ENCODE data around the gene CUEDC2.

DNA sequence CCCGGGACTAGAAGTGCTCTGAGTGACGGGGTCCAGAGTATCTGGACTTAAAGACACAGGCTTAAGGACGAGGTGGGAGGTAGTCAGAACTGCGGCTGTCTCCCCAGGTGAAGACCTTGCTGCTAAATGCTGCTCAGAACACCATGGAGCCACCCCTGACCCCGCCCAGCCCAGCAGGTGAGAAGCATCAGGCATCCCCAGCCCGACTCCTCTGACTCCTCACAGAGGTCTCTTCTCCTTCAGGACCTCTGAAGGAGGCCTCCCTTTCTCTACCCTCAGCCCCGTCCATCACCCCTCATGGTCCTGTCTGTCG is 31.1 kb downstream of the CUEDC2 start:
- TF ChIP-seq, protein P1, sequence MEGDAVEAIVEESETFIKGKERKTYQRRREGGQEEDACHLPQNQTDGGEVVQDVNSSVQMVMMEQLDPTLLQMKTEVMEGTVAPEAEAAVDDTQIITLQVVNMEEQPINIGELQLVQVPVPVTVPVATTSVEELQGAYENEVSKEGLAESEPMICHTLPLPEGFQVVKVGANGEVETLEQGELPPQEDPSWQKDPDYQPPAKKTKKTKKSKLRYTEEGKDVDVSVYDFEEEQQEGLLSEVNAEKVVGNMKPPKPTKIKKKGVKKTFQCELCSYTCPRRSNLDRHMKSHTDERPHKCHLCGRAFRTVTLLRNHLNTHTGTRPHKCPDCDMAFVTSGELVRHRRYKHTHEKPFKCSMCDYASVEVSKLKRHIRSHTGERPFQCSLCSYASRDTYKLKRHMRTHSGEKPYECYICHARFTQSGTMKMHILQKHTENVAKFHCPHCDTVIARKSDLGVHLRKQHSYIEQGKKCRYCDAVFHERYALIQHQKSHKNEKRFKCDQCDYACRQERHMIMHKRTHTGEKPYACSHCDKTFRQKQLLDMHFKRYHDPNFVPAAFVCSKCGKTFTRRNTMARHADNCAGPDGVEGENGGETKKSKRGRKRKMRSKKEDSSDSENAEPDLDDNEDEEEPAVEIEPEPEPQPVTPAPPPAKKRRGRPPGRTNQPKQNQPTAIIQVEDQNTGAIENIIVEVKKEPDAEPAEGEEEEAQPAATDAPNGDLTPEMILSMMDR (IDR thresholded peaks at IDR 0.05; ENCODE audit: low read depth, low read length, missing input control) = no peak
- TF ChIP-seq RAD21 (IDR thresholded peaks at IDR 0.05) = no peak
- TF ChIP-seq JUND (IDR thresholded peaks at IDR 0.05) = no peak
- TF ChIP-seq YY1 (IDR thresholded peaks at IDR 0.05) = no peak
- TF ChIP-seq, protein P2, sequence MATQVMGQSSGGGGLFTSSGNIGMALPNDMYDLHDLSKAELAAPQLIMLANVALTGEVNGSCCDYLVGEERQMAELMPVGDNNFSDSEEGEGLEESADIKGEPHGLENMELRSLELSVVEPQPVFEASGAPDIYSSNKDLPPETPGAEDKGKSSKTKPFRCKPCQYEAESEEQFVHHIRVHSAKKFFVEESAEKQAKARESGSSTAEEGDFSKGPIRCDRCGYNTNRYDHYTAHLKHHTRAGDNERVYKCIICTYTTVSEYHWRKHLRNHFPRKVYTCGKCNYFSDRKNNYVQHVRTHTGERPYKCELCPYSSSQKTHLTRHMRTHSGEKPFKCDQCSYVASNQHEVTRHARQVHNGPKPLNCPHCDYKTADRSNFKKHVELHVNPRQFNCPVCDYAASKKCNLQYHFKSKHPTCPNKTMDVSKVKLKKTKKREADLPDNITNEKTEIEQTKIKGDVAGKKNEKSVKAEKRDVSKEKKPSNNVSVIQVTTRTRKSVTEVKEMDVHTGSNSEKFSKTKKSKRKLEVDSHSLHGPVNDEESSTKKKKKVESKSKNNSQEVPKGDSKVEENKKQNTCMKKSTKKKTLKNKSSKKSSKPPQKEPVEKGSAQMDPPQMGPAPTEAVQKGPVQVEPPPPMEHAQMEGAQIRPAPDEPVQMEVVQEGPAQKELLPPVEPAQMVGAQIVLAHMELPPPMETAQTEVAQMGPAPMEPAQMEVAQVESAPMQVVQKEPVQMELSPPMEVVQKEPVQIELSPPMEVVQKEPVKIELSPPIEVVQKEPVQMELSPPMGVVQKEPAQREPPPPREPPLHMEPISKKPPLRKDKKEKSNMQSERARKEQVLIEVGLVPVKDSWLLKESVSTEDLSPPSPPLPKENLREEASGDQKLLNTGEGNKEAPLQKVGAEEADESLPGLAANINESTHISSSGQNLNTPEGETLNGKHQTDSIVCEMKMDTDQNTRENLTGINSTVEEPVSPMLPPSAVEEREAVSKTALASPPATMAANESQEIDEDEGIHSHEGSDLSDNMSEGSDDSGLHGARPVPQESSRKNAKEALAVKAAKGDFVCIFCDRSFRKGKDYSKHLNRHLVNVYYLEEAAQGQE (IDR thresholded peaks at IDR 0.05) = no peak
- no peak for TF ChIP-seq RXRA (IDR thresholded peaks at IDR 0.05)
- no peak for TF ChIP-seq MAX (IDR thresholded peaks at IDR 0.05)
- no peak for TF ChIP-seq TAF1 (conservative IDR thresholded peaks at IDR 0.05)

Measured in liver (tissue), 3 donors.